SHP77 treated with DMSO at 0.1 percent for 48 hours (cell line): ENCODE results near the gene FNDC7.
"Not testable (repeated sequence)": the region's sequence is repeated elsewhere in the genome, so short reads cannot be mapped to it uniquely, and the experiment has no call there.

Experiments
- DNase-seq: peaks from one replicate; lab custom pipeline; 2025; lab: John Stamatoyannopoulos, UW

Gene FNDC7

GRCh38 chr1:108745980-108746381, 33.3 kb downstream of the FNDC7 start:
- DNase-seq: no peak

GRCh38 chr1:108746382-108747170, 33.9 kb downstream of the FNDC7 start, which contains the start of gene STXBP3:
STXBP3 (plus strand) TSS chr1:108746674; CDS start chr1:108746738, 64 bp downstream.
- DNase-seq: peak; percentile 90

GRCh38 chr1:108747171-108747850, 34.6 kb downstream of the FNDC7 start:
- DNase-seq: peak; percentile 64

GRCh38 chr1:108747898-108748297, 35.2 kb downstream of the FNDC7 start:
- no peak for DNase-seq

- no peak for DNase-seq
Observed at GRCh38 chr1:108749081-108749480, 36.4 kb downstream of the FNDC7 start.

- no peak for DNase-seq
Observed at GRCh38 chr1:108750476-108751181, 37.9 kb downstream of the FNDC7 start.

GRCh38 chr1:108753363-108753762, 40.7 kb downstream of the FNDC7 start:
- DNase-seq: no peak

GRCh38 chr1:108758796-108759195, 46.1 kb downstream of the FNDC7 start:
- DNase-seq: no peak

- DNase-seq: no peak
Observed at GRCh38 chr1:108767115-108767514, 54.4 kb downstream of the FNDC7 start.

- no peak for DNase-seq
Observed at GRCh38 chr1:108767708-108768107, 55.0 kb downstream of the FNDC7 start.

GRCh38 chr1:108777839-108778238, 65.1 kb downstream of the FNDC7 start:
- DNase-seq: no peak

- DNase-seq: no peak
Observed at GRCh38 chr1:108779455-108779854, 66.7 kb downstream of the FNDC7 start.

- DNase-seq: no peak
Observed at GRCh38 chr1:108780937-108781574, 68.3 kb downstream of the FNDC7 start.

- not testable (repeated sequence) for DNase-seq
Observed at GRCh38 chr1:108781575-108781944, 68.9 kb downstream of the FNDC7 start.

GRCh38 chr1:108785264-108785663, 72.6 kb downstream of the FNDC7 start:
- DNase-seq: no peak

- no peak for DNase-seq
Observed at GRCh38 chr1:108785880-108786279, 73.2 kb downstream of the FNDC7 start.

- no peak for DNase-seq
Observed at GRCh38 chr1:108791790-108792189, 79.1 kb downstream of the FNDC7 start.
